Midbrain (tissue), 1 donor: ENCODE results near the gene NECAB3.
"Not testable (repeated sequence)": the region's sequence is repeated elsewhere in the genome, so short reads cannot be mapped to it uniquely, and the experiment has no call there.

Source experiments
- DNase-seq: peaks from one replicate; lab custom pipeline; 2025; lab: John Stamatoyannopoulos, UW

NECAB3 gene, protein sequence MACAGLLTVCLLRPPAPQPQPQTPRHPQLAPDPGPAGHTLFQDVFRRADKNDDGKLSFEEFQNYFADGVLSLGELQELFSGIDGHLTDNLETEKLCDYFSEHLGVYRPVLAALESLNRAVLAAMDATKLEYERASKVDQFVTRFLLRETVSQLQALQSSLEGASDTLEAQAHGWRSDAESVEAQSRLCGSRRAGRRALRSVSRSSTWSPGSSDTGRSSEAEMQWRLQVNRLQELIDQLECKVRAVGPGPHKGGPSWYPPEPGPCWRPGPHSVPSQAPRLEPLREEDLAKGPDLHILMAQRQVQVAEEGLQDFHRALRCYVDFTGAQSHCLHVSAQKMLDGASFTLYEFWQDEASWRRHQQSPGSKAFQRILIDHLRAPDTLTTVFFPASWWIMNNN

DNA sequence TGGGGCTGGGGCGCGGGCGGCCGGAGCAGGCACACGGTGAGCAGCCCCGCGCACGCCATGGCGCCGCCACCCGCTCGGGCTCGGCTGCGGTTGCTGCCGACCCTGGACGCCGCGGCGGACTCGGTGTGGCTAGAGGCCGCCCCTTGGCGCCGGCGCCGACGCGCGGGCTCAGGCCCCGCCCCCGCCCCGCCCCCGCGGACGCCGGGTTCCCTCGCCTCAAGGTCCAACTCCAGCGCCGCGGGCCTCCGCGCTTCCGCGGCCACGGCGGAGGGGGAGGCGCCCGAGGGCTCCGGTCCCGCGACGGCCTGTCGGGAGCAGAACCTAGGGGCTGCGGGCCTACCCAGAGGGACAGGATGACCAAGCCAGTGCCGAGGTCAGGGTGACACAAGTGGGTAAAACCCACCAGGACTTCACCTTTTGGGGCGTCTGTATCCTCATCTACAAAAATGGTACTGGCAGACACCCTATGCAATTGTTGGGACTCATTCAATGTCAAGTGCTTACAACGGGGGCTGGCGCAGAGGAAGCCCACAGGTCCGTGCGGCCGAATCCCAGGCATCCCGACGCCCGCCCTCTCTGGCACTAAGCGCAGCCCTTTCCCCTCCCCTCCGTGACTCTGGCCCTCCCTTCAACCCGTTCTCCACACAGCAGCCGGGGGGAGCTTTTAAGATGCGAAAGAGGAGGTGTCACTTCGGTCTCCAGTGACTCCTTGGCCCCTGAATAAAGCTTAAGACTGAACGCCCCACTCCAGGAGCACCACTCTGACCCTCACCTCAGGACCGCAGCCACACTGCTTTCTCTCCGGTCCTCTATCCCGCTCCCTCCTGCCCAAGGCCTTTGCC lies at the start of gene NECAB3:
NECAB3 (minus strand) TSS at position 135 of the 842 bp plus-strand sequence; CDS start at position 59, 76 bp downstream.
- DNase-seq, result peak; percentile 80

DNA sequence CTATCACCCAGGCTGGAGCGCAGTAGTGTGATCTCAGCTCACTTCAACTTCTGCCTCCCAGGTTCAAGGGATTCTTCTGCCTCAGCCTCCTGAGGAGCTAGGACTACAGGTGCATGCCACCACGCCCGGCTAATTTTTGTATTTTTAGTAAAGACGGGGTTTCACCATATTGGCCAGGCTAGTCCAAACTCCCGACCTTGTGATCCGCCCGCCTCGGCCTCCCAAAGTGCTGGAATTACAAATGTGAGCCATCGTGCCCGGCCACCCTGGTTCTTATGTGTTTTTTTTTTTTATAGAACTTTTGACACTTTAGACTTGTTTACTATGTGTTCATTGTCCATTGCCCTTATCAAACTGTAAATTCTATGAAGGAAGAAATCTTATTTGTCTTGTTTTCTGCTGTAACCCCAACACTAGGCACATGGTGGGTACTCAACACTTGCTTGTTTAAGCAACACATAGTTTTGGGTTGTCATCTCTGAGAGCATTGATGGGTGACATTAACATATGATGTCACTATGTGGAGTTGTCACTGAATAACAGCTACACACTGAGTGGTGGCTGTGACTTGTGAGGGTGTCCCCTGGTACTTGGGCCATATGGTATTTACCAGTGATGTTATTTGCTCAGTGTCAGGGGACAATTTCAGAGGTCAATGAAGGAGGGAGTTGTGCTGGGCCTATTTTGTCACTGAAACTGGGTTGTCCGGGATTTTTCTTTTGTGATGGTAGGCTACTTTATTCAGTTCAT lies 47.3 kb upstream of the NECAB3 start:
- DNase-seq, result no peak

DNA sequence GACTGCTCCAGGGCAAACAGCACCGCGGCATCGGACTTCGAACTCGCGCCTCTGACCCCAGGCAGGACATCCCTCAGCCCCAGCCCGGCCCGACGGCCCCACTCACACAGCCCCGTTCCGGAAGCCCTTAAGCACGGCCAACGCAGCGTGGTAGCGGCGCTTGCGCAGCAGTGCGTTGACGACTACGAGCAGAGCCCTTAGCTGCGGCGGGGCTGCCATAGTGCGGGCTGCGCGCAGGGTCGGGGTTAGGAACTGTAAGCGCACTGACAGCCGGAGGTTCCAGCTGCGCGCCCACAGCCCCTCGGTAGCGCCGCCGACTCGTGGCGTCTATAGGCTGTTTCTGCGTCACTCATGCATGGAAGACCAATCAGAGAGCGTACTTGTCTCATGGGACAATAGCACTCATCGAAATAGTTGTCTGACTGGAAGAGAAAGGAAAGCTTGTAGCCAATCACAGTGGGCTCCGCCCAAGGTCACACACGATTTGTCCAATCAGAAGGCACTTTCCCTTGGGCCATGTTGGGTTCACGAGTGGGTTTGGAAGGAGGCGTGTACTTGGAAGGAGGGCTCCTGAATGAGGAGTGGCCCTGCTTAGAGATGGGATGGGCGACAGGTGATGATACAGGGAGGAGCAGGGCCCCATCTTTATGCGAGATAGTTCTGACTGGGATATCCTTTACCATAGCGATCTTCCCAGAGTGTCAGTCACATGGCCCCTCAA lies 45.9 kb upstream of the NECAB3 start, which contains the start of gene PXMP4:
PXMP4 (minus strand) TSS at position 322 of the 721 bp plus-strand sequence; CDS start at position 219, 103 bp downstream.
- DNase-seq, result peak; percentile 97

DNA sequence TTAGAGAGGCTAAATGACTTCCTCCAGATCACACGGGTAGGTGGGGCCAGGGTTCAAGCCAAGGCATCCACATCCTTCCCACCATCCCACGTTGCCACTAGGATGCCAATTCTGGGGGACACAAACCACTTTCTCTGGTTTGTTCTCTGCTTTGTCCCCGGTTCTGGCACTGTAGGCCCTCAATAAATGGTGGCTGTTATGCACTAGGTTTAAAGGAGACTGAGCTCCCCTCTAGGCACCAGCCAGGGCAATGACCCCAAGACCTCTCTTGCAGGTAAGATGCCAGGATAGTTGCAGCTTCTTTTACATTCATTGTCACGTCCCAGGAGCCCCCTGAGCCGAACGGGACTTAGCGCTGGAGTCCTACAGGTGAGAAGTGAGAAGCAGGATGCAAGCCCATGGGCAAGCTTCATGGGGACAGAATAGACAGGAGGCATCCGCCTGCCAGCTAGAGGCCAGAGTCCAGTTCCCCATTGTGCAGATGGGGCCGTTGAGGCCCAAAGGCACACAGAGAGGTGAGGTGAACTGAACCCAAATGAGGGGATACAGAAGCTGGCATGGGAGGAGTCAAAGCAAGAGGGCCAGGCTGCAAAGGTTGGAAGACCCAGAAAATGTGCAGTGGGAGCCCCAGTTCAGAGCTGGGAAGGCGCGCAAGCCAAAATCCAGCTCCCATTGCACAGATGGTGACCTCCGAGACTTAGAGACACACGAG lies 45.2 kb upstream of the NECAB3 start:
- DNase-seq, result no peak

DNA sequence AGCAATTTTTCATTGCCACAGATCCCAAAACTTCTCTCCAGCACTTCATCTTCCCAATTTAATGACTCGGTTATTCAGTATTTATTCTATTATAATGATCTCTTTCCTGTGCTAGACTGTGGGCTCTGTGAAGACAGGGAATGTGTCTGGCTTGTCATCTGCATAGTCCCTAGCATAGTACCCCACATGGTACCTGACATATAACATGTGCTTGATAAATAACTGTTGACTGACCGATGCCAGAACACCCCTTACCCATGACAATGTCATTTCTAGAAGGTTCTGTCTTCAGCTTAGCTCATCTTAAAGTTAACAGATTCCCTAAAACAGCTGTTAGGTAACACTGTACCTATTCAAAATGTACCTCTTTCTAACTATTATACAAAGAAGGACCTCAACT lies 42.3 kb upstream of the NECAB3 start:
- DNase-seq, result no peak

DNA sequence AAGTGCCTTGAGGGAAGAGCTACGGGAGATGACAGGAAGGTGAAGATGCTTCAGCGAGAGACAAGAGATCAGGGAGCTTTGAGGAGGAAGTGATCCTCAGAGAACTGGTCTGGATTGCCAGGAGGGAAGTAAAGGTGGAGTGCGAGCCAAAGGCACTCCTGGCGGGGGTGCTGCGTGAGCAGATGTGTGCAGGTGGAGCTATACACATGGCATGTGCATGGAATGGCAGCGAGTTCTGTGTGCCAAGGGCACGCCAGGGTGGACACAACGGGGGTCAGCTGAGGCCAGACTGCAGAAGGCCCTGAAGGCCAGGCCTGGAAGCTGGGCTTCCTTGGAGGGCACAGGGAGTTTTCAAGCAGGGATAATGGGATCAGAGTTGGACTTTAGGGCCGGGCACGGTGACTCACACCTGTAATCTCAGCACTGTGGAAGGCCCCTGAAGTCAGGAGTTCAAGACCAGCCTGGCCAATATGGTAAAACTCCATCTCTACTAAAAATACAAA lies 39.7 kb upstream of the NECAB3 start:
- DNase-seq, result no peak

DNA sequence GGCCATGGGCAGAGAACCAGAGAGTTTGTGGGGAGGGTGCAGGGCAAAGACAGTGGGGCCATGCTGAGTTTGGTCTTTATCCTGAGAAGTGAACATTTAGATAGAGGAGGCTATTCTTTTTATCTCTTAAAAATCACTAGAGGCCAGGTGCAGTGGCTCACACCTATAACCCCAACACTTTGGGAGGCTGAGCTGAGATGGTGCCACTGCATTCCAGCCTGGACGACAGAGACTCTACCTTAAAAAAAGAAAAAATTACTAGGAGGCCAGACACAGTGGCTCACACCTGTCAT lies 37.2 kb upstream of the NECAB3 start:
- DNase-seq, result no peak

DNA sequence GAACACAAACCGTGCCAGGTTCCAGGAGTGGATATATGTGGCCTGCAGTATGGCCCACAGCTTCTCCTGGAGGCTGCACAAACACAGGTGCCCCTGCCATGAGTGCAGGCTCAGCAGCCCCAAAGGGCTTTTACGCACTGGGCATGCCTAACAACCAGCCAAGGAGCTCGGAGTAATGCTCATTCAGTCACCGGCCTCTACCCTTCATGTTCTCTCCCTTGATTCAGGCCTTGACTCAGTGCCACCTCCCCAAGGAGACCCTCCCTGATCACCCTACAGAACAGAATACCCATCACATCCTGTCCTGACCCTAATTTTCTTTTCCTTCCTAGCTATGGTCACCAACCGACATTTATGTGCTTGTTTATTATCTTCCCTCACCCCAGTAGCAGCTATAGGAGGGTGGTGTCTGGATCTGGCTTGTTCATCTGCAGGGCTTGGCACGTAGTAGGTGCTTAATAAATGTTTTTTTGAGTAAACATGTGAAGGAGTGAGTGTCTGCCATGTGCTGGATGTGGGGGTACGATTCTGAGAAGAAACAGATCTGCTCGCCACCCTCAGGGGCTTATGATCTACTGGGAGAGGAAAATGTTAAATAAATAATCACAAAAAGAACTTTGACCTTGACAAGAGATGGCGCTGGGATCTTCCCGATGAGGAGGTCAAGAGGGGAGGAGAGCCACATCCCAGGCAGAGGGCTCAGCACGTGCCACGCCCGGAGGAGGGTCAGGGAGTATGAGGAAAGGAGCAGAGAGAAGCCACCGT lies 36.6 kb upstream of the NECAB3 start:
- DNase-seq, result no peak

DNA sequence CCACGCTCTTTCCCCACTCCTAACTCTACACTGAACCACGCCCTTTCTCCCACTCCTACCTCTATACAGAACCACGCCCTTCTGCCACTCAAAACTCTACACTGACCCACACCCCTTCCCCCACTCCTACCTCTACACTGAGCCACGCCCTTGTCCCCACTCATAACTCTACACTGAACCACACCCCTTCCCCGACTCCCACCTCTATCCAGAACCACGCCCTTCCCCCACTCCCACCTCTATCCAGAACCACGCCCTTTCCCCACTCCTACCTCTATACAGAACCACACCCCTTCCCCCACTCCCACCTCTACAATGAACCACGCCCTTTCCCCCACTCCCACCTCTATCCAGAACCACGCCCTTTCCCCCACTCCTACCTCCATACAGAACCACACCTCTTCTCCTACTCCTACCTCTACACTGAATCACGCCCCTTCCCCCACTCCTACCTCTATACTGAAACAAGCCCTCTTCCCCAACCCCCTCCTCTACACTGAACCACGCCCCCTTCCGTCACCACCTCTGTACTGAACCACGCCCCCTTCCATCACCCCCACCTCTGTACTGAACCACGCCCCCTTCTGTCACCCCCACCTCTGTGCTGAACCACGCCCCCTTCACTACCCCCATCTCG lies 35.8 kb upstream of the NECAB3 start:
- DNase-seq, result no peak

DNA sequence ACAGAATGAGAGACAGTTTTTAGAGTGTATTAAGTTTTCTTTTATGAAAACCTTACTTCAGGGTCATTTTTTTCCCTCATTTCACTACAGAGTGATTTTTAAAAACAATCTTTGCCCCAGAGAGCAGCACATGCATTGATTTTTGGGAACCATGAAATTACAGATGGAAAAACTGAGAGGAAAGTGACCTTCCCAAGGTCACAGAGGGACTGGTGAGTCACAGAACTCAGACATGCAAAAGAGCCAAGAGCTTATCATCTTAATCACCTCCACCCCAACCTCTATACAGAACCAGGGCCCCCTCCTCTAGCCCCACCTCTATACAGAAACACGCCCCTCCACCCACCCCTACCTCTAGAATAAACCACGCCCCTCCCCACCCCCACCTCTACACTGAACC lies 35.2 kb upstream of the NECAB3 start:
- no peak for DNase-seq

DNA sequence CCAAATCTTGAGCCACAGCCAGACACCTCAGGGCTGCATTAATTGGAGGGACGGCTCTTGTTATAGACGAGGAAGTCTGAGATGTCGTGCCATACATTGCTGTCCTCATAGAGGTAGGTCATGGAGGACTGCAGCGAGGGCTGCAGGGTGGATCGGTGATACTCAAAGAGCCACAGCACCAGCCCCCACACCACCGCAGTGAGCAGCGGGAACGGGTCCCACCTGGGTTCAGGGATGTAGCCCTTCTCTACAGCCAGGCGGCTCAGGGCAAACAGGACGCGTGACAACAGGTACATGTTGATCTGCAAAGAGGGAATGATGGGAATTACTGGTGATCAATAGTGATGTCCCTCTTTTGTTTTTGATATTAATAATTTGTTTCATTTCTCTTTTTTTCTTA lies 33.4 kb upstream of the NECAB3 start:
- no peak for DNase-seq

DNA sequence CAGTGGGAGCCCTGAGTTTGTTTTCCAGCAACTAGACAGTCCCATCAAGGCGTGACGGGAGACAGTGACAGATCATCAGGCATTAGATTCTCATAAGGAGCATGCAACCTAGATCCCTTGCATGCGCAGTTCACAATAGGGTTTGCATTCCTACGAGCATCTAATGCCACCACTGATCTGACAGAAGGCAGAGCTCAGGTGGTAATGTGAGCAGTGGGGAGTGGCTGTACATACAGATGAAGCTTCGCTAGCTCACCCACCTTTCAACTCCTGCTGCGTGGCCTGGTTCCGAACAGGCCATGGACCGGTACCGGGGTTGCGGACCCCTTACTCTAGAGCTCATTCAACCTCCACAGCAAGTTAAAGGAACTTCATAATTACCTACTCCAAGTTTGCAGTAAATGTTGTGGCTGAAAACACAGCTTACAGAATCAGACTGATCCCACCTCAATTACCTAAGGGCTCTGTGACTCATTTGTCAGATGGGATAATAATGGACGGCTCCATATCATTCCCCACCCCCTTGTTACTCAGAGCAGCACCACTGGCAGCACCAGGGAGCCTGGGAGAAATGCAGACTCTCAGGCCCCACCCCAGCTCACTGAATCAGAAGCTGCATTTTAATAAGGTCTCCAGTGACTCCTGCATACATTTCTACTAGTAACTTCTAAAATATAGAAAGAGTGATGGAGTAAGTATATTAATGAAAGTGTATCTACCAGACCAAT lies 30.1 kb upstream of the NECAB3 start:
- no peak for DNase-seq

DNA sequence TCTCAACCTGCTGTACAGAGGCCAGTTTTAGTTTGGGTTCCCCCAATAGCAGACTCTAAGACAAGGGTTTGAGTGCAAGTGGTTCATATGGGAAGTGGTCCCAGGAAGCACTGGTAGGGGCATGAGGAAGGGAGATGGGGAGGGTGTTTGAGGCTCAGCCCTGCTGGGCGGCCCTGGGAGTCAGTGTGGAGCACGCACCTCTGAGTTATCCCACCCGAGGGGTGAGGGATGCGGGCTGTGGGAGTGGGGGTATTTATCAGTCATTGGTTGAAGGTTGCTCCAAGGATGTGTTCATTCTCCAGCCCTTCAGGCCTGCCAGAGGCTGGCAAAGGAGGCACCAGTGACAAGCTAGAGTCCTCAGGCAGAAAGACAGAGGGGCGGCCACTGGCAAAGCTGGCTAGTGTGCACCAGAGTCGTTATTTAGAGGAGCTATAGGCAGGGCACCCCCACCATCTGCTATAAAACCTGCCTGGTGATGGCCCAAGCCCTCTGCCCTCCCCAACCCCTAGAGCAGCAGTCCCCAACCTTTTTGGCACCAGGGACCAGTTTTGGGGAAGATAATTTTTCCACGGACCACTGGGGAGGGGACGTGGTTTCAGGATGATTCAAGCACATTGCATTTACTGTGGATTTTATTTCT lies 29.4 kb upstream of the NECAB3 start:
- DNase-seq, result no peak

DNA sequence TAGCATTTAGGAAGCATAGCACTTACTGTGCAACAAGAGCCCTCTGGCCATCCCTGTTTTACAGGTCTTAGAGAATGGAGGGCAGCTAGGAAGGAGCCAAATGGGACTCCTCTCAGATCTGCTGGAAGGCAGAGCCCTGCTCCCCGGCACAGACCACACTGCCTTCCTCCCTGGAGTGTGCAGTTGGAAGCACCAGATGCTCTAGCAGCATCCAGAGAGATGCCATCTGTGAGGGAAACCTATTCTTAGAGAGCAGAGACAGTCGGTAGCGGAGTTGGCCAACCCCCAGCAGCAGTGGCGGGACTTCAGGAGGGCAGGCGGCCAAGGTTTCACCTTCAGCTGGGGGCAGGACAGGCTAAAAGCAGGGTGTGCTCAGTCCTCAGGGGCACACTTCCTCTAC lies 28.6 kb upstream of the NECAB3 start:
- no peak for DNase-seq

DNA sequence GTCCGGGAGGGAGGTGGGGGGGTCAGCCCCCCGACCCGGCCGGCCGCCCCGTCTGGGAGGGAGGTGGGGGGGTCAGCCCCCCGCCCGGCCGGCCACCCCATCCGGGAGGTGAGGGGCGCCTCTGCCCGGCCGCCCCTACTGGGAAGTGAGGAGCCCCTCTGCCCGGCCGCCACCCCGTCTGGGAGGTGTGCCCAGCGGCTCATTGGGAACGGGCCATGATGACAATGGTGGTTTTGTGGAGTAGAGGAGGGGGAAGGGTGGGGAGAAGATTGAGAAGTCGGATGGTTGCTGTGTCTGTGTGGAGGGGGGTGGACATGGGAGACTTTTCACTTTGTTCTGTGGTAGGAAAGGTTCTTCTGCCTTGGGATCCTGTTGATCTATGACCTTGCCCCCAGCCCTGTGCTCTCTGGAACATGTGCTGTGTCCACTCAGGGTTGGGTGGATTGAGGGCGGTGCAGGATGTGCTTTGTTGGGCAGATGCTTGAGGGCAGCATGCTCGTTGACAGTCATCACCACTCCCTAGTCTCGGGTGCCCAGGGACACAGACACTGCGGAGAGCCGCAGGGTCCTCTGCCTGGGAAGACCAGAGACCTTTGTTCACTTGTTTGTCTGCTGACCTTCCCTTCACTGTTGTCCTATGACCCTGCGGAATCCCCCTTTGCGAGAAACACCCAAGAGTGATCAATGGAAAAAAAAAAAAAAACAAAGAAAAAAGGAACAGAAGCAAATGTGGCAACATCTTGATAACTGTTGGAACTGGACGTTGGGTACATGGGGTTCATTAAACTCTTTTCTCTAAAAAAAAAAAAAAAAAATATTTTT lies 27.6 kb upstream of the NECAB3 start:
- DNase-seq, result no peak

DNA sequence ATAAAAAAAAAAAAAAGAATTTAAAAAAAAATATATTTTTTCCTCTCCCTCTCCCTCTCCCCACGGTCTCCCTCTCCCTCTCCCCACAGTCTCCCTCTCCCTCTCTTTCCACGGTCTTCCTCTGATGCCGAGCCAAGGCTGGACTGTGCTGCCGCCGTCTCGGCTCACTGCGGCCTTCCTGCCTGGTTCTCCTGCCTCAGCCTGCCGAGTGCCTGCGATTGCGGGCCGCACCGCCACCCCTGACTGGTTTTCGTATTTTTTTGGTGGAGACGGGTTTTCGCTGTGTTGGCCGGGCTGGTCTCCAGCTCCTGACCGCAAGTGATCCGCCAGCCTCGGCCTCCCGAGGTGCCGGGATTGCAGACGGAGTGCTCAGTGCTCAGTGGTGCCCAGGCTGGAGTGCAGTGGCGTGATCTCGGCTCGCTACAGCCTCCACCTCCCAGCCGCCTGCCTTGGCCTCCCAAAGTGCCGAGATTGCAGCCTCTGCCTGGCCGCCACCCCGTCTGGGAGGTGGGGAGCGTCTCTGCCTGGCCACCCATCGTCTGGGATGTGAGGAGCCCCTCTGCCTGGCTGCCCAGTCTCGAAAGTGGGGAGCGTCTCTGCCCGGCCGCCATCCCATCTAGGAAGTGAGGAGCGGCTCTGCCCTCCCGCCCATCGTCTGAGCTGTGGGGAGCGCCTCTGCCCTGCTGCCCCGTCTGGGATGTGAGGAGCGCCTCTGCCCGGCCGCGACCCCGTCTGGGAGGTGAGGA lies 26.6 kb upstream of the NECAB3 start:
- DNase-seq, result not testable (repeated sequence)

DNA sequence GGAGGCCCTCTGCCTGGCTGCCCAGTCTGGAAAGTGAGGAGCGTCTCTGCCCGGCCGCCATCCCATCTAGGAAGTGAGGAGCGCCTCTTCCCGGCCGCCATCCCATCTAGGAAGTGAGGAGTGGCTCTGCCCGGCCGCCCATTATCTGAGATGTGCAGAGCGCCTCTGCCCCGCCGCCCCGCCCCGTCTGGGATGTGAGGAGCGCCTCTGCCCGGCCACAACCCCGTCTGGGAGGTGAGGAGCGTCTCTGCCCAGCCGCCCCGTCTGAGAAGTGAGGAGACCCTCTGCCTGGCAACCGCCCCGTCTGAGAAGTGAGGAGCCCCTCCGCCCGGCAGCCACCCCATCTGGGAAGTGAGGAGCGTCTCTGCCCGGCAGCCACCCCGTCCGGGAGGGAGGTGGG lies 24.7 kb upstream of the NECAB3 start:
- not testable (repeated sequence) for DNase-seq
